IMR-90 (cell line): Measurements from ENCODE around the gene LRRC31.

Experiments used
- CEBPB ChIP-seq: IDR thresholded peaks from 2 replicates; pipeline ENCODE4 v1.6.1; 2012; ENCODE audit warnings: low read depth, low read length, improper control_type of control experiment
- CTCF ChIP-seq: conservative IDR thresholded peaks from 2 replicates; pipeline ENCODE4 v1.5.1; 2012; ENCODE audit warnings: mild to moderate bottlenecking, low read depth, low read length, improper control_type of control experiment
- MXI1 ChIP-seq: IDR thresholded peaks from 2 replicates; pipeline ENCODE4 v1.6.1; 2012; ENCODE audit warnings: low read depth, mild to moderate bottlenecking, low read length, moderate library complexity, borderline replicate concordance
- NFE2L2 ChIP-seq: fragments of 150-350 bp; IDR thresholded peaks from 2 replicates; pipeline ENCODE4 v1.6.1; 2016; ENCODE audit warnings: low read depth, mild to moderate bottlenecking, low read length
- POLR2A ChIP-seq: IDR thresholded peaks from 2 replicates; pipeline ENCODE4 v1.6.1; 2012; ENCODE audit warnings: mild to moderate bottlenecking, low read depth, low read length
- RFX5 ChIP-seq: IDR thresholded peaks from 2 replicates; pipeline ENCODE4 v1.8.0; 2012; ENCODE audit warnings: low read depth, mild to moderate bottlenecking, low read length, moderate library complexity
- SMC3 ChIP-seq: fragments of 150-350 bp; IDR thresholded peaks from 2 replicates; pipeline ENCODE4 v1.6.1; 2016; ENCODE audit warnings: low read depth, mild to moderate bottlenecking, antibody characterized with exemption, low read length, moderate library complexity
- USF2 ChIP-seq: fragments of 150-350 bp; IDR thresholded peaks from 2 replicates; pipeline ENCODE4 v1.6.1; 2017; ENCODE audit warnings: mild to moderate bottlenecking, antibody characterized with exemption, low read length, low read depth

- TF ChIP-seq MXI1 (no peak), CTCF (no peak), POLR2A (no peak), RFX5 (no peak), SMC3 (no peak), NFE2L2 (no peak), CEBPB (no peak), USF2 (no peak)
Observed at GRCh38 chr3:169907944-169908343, 38.2 kb upstream of the LRRC31 start.
